WI38 (cell line): ENCODE data around the gene WDR88.

Source experiments
- H3K4me3 ChIP-seq: 2 replicates; pipeline ENCODE4 v1.5.1; 2011; ENCODE audit warnings: low read depth, mild to moderate bottlenecking, control low read depth, low read length
- TF ChIP-seq, protein P1 (sequence below): IDR thresholded peaks from 2 replicates; pipeline ENCODE4 v1.5.1; 2012; ENCODE audit warnings: low read depth, mild to moderate bottlenecking, control low read depth, low read length

WDR88 gene

DNA sequence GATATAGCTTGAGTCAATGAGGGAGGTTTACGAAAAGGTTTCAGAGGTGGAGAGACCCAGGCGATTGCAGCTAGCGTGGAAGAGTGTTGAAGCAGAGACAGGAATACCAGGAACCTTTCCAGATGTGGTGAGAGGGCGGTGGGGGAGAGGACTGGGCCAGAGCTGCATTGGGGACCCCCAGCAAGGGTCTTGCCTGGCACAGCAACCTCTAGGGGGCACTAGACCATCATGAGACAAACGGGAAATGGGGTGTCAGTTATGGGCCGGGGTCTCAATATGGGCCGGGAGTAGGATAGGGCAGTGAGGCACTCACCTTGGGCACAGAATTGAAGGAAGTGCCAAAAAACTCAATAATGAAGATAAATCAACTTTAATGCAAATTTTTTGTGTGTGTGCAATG is 60.1 kb downstream of the WDR88 start:
- H3K4me3 ChIP-seq, result no peak overlapping the region
- TF ChIP-seq, protein P1, sequence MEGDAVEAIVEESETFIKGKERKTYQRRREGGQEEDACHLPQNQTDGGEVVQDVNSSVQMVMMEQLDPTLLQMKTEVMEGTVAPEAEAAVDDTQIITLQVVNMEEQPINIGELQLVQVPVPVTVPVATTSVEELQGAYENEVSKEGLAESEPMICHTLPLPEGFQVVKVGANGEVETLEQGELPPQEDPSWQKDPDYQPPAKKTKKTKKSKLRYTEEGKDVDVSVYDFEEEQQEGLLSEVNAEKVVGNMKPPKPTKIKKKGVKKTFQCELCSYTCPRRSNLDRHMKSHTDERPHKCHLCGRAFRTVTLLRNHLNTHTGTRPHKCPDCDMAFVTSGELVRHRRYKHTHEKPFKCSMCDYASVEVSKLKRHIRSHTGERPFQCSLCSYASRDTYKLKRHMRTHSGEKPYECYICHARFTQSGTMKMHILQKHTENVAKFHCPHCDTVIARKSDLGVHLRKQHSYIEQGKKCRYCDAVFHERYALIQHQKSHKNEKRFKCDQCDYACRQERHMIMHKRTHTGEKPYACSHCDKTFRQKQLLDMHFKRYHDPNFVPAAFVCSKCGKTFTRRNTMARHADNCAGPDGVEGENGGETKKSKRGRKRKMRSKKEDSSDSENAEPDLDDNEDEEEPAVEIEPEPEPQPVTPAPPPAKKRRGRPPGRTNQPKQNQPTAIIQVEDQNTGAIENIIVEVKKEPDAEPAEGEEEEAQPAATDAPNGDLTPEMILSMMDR, result no peak

DNA sequence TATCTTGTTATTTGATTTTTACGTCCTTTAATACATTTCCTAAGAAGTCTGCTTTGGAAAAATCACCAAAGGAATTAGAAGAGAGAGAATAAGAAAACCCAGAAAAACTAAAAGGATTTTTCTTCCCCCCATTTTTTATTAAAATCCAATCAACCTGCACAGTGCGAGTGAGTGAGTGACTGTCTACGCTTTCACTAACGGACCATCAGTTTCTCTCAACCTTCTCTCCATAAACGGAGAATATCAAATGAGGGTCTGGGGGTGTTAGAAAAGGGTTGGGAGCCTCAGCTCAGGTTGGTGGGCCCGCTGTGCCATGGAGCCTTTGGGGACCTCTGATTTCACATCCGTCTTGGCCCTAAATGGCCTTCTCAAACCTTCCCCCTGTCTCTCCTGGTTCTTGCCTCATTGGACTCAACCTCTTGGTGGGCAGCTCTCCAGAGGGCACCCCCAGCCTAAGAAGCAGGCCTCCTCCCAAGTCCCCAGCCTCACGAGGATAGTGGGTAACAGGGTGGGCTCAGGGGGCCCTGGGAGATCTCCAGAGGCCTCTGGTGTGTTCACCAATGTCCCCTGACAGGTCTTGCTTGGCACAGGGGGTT is 61.5 kb downstream of the WDR88 start:
- TF ChIP-seq, protein P1, result no peak
- H3K4me3 ChIP-seq, result no peak overlapping the region

DNA sequence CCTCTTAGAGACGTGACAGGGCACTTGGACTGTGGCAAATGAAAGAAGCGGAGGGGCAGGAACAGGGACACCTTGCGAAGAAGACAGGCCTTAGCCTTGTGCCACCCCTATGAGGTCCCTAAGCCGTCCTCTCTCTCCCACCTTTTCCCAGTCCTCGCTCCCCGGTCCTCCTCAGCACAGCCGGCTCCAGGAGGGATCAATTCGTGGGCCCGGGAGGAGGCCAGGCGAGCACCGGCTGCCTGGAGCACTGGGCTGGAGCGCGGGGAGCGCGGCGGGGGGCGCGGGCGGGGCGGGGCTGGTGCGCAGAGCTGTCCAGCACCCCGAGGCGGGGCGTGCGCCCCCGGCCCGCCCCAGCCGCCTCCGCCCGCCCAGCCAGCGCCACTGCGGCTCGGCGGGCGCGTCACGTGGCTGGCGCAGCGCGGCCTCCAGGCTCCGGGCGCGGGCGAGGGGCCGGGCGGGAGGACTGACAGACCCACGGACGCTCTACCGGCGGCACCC is 62.0 kb downstream of the WDR88 start, which contains the start of gene LRP3:
Gene LRP3, plus strand, starts transcription at position 466 of the 498 bp plus-strand sequence. CDS start 456 bp downstream, outside the sequence.
- H3K4me3 ChIP-seq, result peak within 1 kb of the TSS; percentile 62
- TF ChIP-seq, protein P1, result no peak

DNA sequence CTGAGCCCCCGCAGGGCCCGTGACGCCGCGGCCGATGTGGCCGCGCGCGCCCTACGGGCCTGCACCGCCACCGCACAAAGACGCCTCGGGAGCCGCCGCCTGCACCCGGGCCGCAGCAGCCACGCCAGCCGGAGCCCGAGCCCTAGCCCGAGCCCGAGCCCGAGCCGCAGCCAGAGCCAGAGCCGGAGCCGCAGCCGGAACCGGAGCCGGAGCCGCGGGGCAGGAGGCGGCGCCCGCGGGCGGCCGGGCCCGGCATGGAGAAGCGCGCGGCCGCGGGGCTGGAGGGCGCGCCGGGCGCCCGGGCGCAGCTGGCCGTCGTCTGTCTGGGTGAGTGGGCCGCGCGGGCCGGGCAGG is 62.6 kb downstream of the WDR88 start:
- TF ChIP-seq, protein P1, result no peak
- H3K4me3 ChIP-seq, result peak overlapping the region; percentile 62

DNA sequence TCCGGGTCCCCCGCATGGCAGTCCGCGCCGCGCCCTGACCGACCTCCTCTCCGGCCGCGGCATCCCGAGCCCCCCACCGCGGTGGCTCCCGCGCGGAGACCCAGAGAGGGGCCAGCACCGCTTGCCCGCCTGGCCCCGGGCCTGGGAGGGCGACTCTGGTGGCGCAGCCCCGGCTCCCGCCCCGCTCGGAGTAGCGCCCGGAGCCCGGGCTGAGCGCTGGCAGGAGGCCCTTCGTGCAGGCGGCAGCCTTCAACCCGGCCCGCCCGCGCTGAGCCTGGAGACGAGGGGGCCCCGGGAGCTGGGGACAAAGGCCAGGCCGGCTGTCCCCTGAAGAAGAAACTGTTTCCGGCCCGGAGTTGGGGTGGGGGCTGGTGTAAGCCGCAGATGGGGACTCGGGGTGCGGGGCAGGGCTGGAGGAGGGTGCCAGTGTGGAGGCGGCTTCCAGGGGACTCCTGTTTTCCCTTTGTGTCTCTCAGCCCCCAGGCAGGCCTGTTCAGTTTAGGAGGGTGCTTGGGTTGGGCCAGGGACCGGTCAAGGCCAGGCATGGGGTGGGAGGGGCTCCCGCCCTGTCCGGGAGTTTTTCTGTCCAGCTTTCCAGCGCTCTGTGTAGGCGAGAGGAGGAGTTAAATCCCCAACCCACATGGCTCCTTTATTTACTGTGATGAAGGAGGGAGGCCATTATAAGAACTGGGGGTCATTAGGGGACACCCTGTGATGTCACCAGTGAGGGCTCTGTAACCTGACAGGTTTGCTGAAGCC is 63.2 kb downstream of the WDR88 start:
- TF ChIP-seq, protein P1, result no peak
- peak overlapping the region; percentile 62 for H3K4me3 ChIP-seq

DNA sequence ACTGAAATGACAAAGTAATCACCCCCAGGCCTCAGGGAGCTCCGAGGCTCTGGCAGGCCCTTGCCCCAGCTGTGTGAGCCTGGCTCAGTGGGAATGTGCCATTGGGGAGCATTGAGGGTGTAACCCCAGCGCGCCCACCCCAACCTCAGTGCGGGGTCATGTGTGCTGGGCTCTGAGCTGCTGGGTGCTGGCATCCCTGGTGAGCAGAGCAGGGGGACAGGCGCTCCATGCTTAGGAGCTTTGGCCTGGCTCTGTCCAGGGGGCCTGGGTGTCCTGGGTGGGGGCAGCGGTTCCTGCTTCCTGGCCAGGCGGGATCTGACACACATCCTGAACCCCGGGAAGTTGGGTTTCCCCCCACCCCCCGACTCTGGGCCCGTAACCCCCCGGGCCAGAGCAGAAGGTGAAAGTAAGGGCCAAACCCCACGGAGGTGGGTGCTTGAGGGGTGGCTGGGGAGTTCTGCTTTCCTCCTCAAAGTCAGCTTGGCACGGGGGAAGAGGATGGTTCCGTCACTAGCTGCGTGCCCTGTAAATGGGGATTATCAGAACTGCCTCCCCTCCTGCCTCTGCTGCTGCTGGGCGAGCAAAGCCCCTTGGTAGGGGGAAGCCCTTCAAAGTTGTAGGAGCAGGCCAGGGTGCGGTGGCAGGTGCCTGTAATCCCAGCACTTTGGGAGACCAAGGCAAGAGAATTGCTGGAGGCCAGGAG is 63.9 kb downstream of the WDR88 start:
- TF ChIP-seq, protein P1, result no peak

More for the DNA sequence above, 63.9 kb downstream of the WDR88 start:
- H3K4me3 ChIP-seq, result peak overlapping the region; percentile 62
